Central memory CD8-positive, alpha-beta T cell (primary cell): ENCODE measurements around the gene ZCWPW1.

Source experiments
- ATAC-seq: fragments of 150-1000 bp; cut with Tn5 transposase; replicated peaks from 2 replicates; pipeline ENCODE4 v1.10.0; 2022; ENCODE audit warnings: mild to moderate bottlenecking, moderate FRiP score, moderate number of reproducible peaks; ENCODE audit not compliant: poor library complexity, severe bottlenecking; ENCODE audit errors: extremely low read depth
- DNase-seq, 2 donors: peaks; one replicate each; pipeline ENCODE4 v3.0.0; 2021; ENCODE audit warnings: low spot score in 2 of 2
- H3K27ac Mint-ChIP-seq: one replicate; pipeline ENCODE4 v1.8.0; 2022; ENCODE audit warnings: low read depth, mild to moderate bottlenecking, moderate library complexity, mixed read lengths
- H3K27me3 Mint-ChIP-seq: one replicate; pipeline ENCODE4 v1.8.0; 2022; ENCODE audit warnings: mixed read lengths
- H3K36me3 Mint-ChIP-seq: one replicate; pipeline ENCODE4 v1.8.0; 2022; ENCODE audit warnings: mild to moderate bottlenecking, moderate library complexity, mixed read lengths; ENCODE audit not compliant: insufficient read depth
- H3K4me1 Mint-ChIP-seq: one replicate; pipeline ENCODE4 v1.8.0; 2022; ENCODE audit warnings: mixed read lengths
- H3K4me3 Mint-ChIP-seq: one replicate; pipeline ENCODE4 v1.8.0; 2022; ENCODE audit warnings: mild to moderate bottlenecking, moderate library complexity, mixed read lengths
- H3K9me3 Mint-ChIP-seq: one replicate; pipeline ENCODE4 v1.8.0; 2022; ENCODE audit warnings: mixed read lengths

Gene ZCWPW1

GRCh38 chr7:100423315-100423714, 5.2 kb downstream of the ZCWPW1 start:
- ATAC-seq (no peak), DNase-seq (no peak)
- Mint-ChIP-seq H3K36me3 (peaks cover 5% of the 10 kb centered on the region), H3K4me3 (no peak overlapping the region), H3K9me3 (no peaks in the 10 kb centered on the region), H3K27me3 (no peaks in the 10 kb centered on the region), H3K27ac (no peak overlapping the region), H3K4me1 (peaks cover 2% of the 10 kb centered on the region)

GRCh38 chr7:100419660-100420226, 8.8 kb downstream of the ZCWPW1 start:
- no peak overlapping the region for H3K4me3 Mint-ChIP-seq

GRCh38 chr7:100418930-100419659, 9.4 kb downstream of the ZCWPW1 start:
- DNase-seq (no peak), ATAC-seq (no peak)
- H3K9me3 Mint-ChIP-seq = no peaks in the 10 kb centered on the region
- no peaks in the 10 kb centered on the region for H3K27me3 Mint-ChIP-seq
- no peak overlapping the region for H3K27ac Mint-ChIP-seq
- no peak overlapping the region for H3K4me3 Mint-ChIP-seq
- peaks cover 2% of the 10 kb centered on the region for H3K36me3 Mint-ChIP-seq
- no peaks in the 10 kb centered on the region for H3K4me1 Mint-ChIP-seq

More at GRCh38 chr7:100419660-100420226, 8.8 kb downstream of the ZCWPW1 start:
- Mint-ChIP-seq H3K27me3 (no peaks in the 10 kb centered on the region), H3K4me1 (no peaks in the 10 kb centered on the region), H3K36me3 (peaks cover 2% of the 10 kb centered on the region), H3K9me3 (no peaks in the 10 kb centered on the region), H3K27ac (no peak overlapping the region)
- ATAC-seq = no peak
- DNase-seq = no peak

GRCh38 chr7:100415448-100415847, 13.1 kb downstream of the ZCWPW1 start:
- ATAC-seq = no peak
- no peak for DNase-seq
- Mint-ChIP-seq H3K27ac (no peak overlapping the region), H3K36me3 (peaks cover 2% of the 10 kb centered on the region), H3K27me3 (no peaks in the 10 kb centered on the region), H3K9me3 (no peaks in the 10 kb centered on the region), H3K4me3 (no peak overlapping the region), H3K4me1 (no peaks in the 10 kb centered on the region)

GRCh38 chr7:100413889-100414288, 14.6 kb downstream of the ZCWPW1 start:
- no peaks in the 10 kb centered on the region for H3K9me3 Mint-ChIP-seq
- no peak overlapping the region for H3K27ac Mint-ChIP-seq
- H3K27me3 Mint-ChIP-seq = no peaks in the 10 kb centered on the region
- DNase-seq (no peak), ATAC-seq (no peak)
- H3K36me3 Mint-ChIP-seq = no peaks in the 10 kb centered on the region
- no peak overlapping the region for H3K4me3 Mint-ChIP-seq
- H3K4me1 Mint-ChIP-seq = no peaks in the 10 kb centered on the region

- Mint-ChIP-seq H3K27ac (no peak overlapping the region), H3K4me3 (no peak overlapping the region), H3K36me3 (no peaks in the 10 kb centered on the region), H3K27me3 (no peaks in the 10 kb centered on the region), H3K9me3 (no peaks in the 10 kb centered on the region), H3K4me1 (no peaks in the 10 kb centered on the region)
- DNase-seq = no peak
- ATAC-seq = no peak
Observed at GRCh38 chr7:100413346-100413745, 15.2 kb downstream of the ZCWPW1 start.

GRCh38 chr7:100411101-100411500, 17.4 kb downstream of the ZCWPW1 start:
- no peak overlapping the region for H3K27ac Mint-ChIP-seq
- no peaks in the 10 kb centered on the region for H3K36me3 Mint-ChIP-seq
- no peaks in the 10 kb centered on the region for H3K9me3 Mint-ChIP-seq
- DNase-seq (no peak), ATAC-seq (no peak)
- H3K4me3 Mint-ChIP-seq = no peak overlapping the region
- H3K27me3 Mint-ChIP-seq = no peaks in the 10 kb centered on the region
- no peaks in the 10 kb centered on the region for H3K4me1 Mint-ChIP-seq

GRCh38 chr7:100407285-100408180, 21.0 kb downstream of the ZCWPW1 start:
- H3K4me1 Mint-ChIP-seq = no peaks in the 10 kb centered on the region
- H3K9me3 Mint-ChIP-seq = no peaks in the 10 kb centered on the region
- H3K4me3 Mint-ChIP-seq = no peak overlapping the region
- no peaks in the 10 kb centered on the region for H3K27me3 Mint-ChIP-seq
- ATAC-seq = peak; percentile 86
- DNase-seq = peak in 1 of 2 donors; percentile 44
- H3K27ac Mint-ChIP-seq = no peak overlapping the region
- H3K36me3 Mint-ChIP-seq = no peaks in the 10 kb centered on the region

- Mint-ChIP-seq H3K27me3 (no peaks in the 10 kb centered on the region), H3K36me3 (no peaks in the 10 kb centered on the region), H3K27ac (no peak overlapping the region), H3K4me3 (no peak overlapping the region), H3K4me1 (no peaks in the 10 kb centered on the region), H3K9me3 (no peaks in the 10 kb centered on the region)
- no peak for DNase-seq
- ATAC-seq = no peak
Observed at GRCh38 chr7:100406767-100407166, 21.7 kb downstream of the ZCWPW1 start.

GRCh38 chr7:100402241-100402640, 26.3 kb downstream of the ZCWPW1 start:
- DNase-seq = no peak
- Mint-ChIP-seq H3K27me3 (no peaks in the 10 kb centered on the region), H3K4me1 (peaks cover 13% of the 10 kb centered on the region), H3K36me3 (peaks cover 1% of the 10 kb centered on the region), H3K9me3 (no peaks in the 10 kb centered on the region), H3K27ac (no peak overlapping the region), H3K4me3 (no peak overlapping the region)
- no peak for ATAC-seq

- no peaks in the 10 kb centered on the region for H3K27me3 Mint-ChIP-seq
Observed at GRCh38 chr7:100401811-100402210, 26.7 kb downstream of the ZCWPW1 start.

GRCh38 chr7:100400656-100401055, 27.8 kb downstream of the ZCWPW1 start:
- peaks cover 4% of the 10 kb centered on the region for H3K36me3 Mint-ChIP-seq
- H3K27ac Mint-ChIP-seq = no peak overlapping the region
- ATAC-seq = no peak
- peaks cover 24% of the 10 kb centered on the region for H3K4me1 Mint-ChIP-seq
- no peaks in the 10 kb centered on the region for H3K9me3 Mint-ChIP-seq
- DNase-seq = no peak
- H3K4me3 Mint-ChIP-seq = no peak overlapping the region
- H3K27me3 Mint-ChIP-seq = no peaks in the 10 kb centered on the region

More at GRCh38 chr7:100401811-100402210, 26.7 kb downstream of the ZCWPW1 start:
- Mint-ChIP-seq H3K36me3 (peaks cover 2% of the 10 kb centered on the region), H3K27ac (no peak overlapping the region), H3K9me3 (no peaks in the 10 kb centered on the region), H3K4me1 (peaks cover 18% of the 10 kb centered on the region), H3K4me3 (no peak overlapping the region)
- ATAC-seq (no peak), DNase-seq (no peak)
